HepG2 (cell line): ENCODE data around the gene NFIL3. TPM values are rescaled to one million over a fixed set of nuclear protein-coding genes. Genes with fewer than 3 reads are reported as not detected.

Experiments used
- ATAC-seq: fragments of 200-7000 bp; cut with Tn5 transposase; 3 replicates; pipeline ENCODE4 v1.9.1; 2020; ENCODE audit warnings: mild to moderate bottlenecking, moderate library complexity
- BruUV-seq: library from RNA; stranded (reverse); fragments of 400-500 nt; replicated peaks from 2 replicates; lab custom pipeline; 2021; lab: Mats Ljungman, UMichigan
- CTCF ChIA-PET: fragments of 300-600 bp; formaldehyde crosslinking; extraction: SDS; loops from one replicate; lab custom pipeline; 2021; ENCODE audit warnings: low total read pairs, inconsistent platforms, low intra/inter-chr PET ratio; lab: Yijun Ruan, JAX
- POLR2A ChIA-PET: fragments of 350-600 bp; sonication (Branson Sonifier 250); formaldehyde crosslinking; loops from one replicate; lab custom pipeline; 2020; ENCODE audit warnings: antibody characterized with exemption, inconsistent platforms; lab: Yijun Ruan, JAX
- DNase-seq: peaks from one replicate; pipeline ENCODE4 v3.0.0-alpha.2; 2015; ENCODE audit warnings: low spot score
- FAIRE-seq: peaks from 3 replicates; lab custom pipeline; 2011; peaks lifted over from hg19 to GRCh38; lab: Jason Lieb, UNC
- H2AFZ ChIP-seq: one replicate; pipeline ENCODE4 v1.6.1; 2011; ENCODE audit warnings: low read length, inconsistent platforms
- H3K27ac ChIP-seq: fragments of 300-600 bp; 3 replicates; pipeline ENCODE4 v1.8.0; 2011; ENCODE audit warnings: mixed run types, mild to moderate bottlenecking, mixed read lengths, low read length, inconsistent platforms; ENCODE audit not compliant: insufficient read depth; ENCODE audit errors: extremely low read length
- H3K27me3 ChIP-seq, 2 experiments: fragments of 200-600 bp in 1 of 2; 2 replicates in 1 of 2; 3 replicates in 1 of 2; pipeline versions ENCODE4 v1.6.0 to v1.8.0; 2011; ENCODE audit warnings: low read length in 2 of 2, mild to moderate bottlenecking in 2 of 2, moderate library complexity in 2 of 2, inconsistent platforms in 1 of 2; ENCODE audit not compliant: insufficient read depth in 2 of 2, control insufficient read depth in 1 of 2
- H3K36me3 ChIP-seq, 2 experiments: fragments of 200-600 bp in 1 of 2; replicated peaks in 1 of 2; 2 replicates in 1 of 2; 3 replicates in 1 of 2; pipeline versions ENCODE4 v1.5.1 to v1.8.0; 2011; ENCODE audit warnings: low read length in 2 of 2, inconsistent platforms in 1 of 2; ENCODE audit not compliant: insufficient read depth in 2 of 2, control insufficient read depth in 1 of 2
- H3K4me1 ChIP-seq: 2 replicates; pipeline ENCODE4 v1.5.1; 2012; ENCODE audit warnings: low read length, inconsistent platforms; ENCODE audit not compliant: insufficient read depth
- H3K4me2 ChIP-seq: 2 replicates; pipeline ENCODE4 v1.6.0; 2011; ENCODE audit warnings: low read depth, low read length, inconsistent platforms
- H3K4me3 ChIP-seq, 3 experiments: fragments of 200-600 bp in 1 of 3; sonication (generic), shearing (Covaris generic) in 1 of 3; replicated peaks in 1 of 3; 2 replicates each; pipeline ENCODE4 v1.5.1; 2011 to 2016; ENCODE audit warnings: low read length in 3 of 3, inconsistent platforms in 2 of 3, low read depth in 2 of 3, mild to moderate bottlenecking in 2 of 3, control low read depth in 1 of 3, mixed read lengths in 1 of 3; ENCODE audit not compliant: insufficient read depth in 1 of 3
- H3K79me2 ChIP-seq: one replicate; pipeline ENCODE4 v1.6.1; 2011; ENCODE audit warnings: low read length, inconsistent platforms; ENCODE audit not compliant: insufficient read depth
- H3K9ac ChIP-seq: 2 replicates; pipeline ENCODE4 v1.6.0; 2011; ENCODE audit warnings: mild to moderate bottlenecking, low read depth, low read length, inconsistent platforms; ENCODE audit not compliant: insufficient read depth
- H3K9me3 ChIP-seq: 2 replicates; pipeline ENCODE4 v1.5.1; 2012; ENCODE audit warnings: mild to moderate bottlenecking, low read length
- H4K20me1 ChIP-seq: 2 replicates; pipeline ENCODE4 v1.6.0; 2011; ENCODE audit warnings: inconsistent platforms, mild to moderate bottlenecking, low read length, moderate library complexity; ENCODE audit not compliant: insufficient read depth
- ESRRA ChIP-seq: sonication (generic); formaldehyde crosslinking; IDR thresholded peaks from 2 replicates; pipeline ENCODE4 v1.5.1; 2020; ENCODE audit warnings: mild to moderate bottlenecking, low read depth, missing genetic modification reagents
- FOXC1 ChIP-seq: sonication (generic); formaldehyde crosslinking; IDR thresholded peaks from 2 replicates; pipeline ENCODE4 v1.8.0; 2022; ENCODE audit warnings: mild to moderate bottlenecking, missing genetic modification reagents, borderline replicate concordance
- JARID2 ChIP-seq: sonication (generic); formaldehyde crosslinking; IDR thresholded peaks from 2 replicates; pipeline ENCODE4 v1.8.1; 2023; ENCODE audit warnings: missing genetic modification reagents, inconsistent platforms; ENCODE audit not compliant: insufficient replicate concordance
- SOX5 ChIP-seq: IDR thresholded peaks from 2 replicates; pipeline ENCODE4 v1.6.1; 2016; ENCODE audit warnings: borderline replicate concordance
- SRSF4 ChIP-seq: fragments of 200-400 bp; formaldehyde crosslinking; IDR thresholded peaks from one replicate; pipeline ENCODE4 v1.6.1; 2018; ENCODE audit warnings: mild to moderate bottlenecking, low read depth, low read length, moderate library complexity; ENCODE audit not compliant: poor library complexity, severe bottlenecking
- THYN1 ChIP-seq: sonication (generic); formaldehyde crosslinking; IDR thresholded peaks from 2 replicates; pipeline ENCODE4 v1.8.1; 2023; ENCODE audit warnings: low read depth, mild to moderate bottlenecking, moderate library complexity, missing genetic modification reagents, borderline replicate concordance
- ZNF101 ChIP-seq: sonication (generic); formaldehyde crosslinking; IDR thresholded peaks from 2 replicates; pipeline ENCODE4 v1.4.0; 2020; ENCODE audit warnings: mild to moderate bottlenecking, low read depth, missing genetic modification reagents, borderline replicate concordance
- ZNF136 ChIP-seq: sonication (generic); formaldehyde crosslinking; IDR thresholded peaks from 2 replicates; pipeline ENCODE4 v1.8.1; 2022; ENCODE audit warnings: low read depth, mild to moderate bottlenecking, moderate library complexity, missing genetic modification reagents
- ZNF256 ChIP-seq: sonication (generic); formaldehyde crosslinking; conservative IDR thresholded peaks from 2 replicates; pipeline ENCODE4 v1.4.0; 2020; ENCODE audit warnings: missing genetic modification reagents
- ZNF547 ChIP-seq: sonication (generic); formaldehyde crosslinking; IDR thresholded peaks from 2 replicates; pipeline ENCODE4 v1.5.1; 2020; ENCODE audit warnings: mild to moderate bottlenecking, missing genetic modification reagents
- WGBS: methylation state at CpG from one replicate; pipeline ENCODE4 v1.1.6; 2017; ENCODE audit warnings: low lambda C conversion rate; 5-methylcytosine and 5-hydroxymethylcytosine counted together
- in situ Hi-C: cut with HindIII; loops from 2 replicates; pipeline ENCODE4 v1.10.0; 2017; ENCODE audit warnings: low pct_unique_long_range_greater_than_20kb; ENCODE audit not compliant: extremely low pct_ligation_motif_present
- intact Hi-C: fragments of 100-400 bp; cut with micrococcal nuclease; formaldehyde crosslinking; loops from one replicate; pipeline ENCODE4 v1.10.0; 2022; ENCODE audit not compliant: unreplicated experiment
- polyA plus RNA-seq, 8 experiments: library from polyadenylated mRNA; depleted of rRNA in 3 of 8; stranded (reverse) in 7 of 8; unstranded in 1 of 8; fragments of >200 nt; fragmentation: Illumina TruSeq in 4 of 8; extraction: Trizol in 4 of 8; gene quantifications; 2 replicates each; pipeline versions ENCODE4 v1.2.1 to v1.2.3, GENCODE V29; 2011 to 2016; ENCODE audit warnings: low read depth in 4 of 8, missing spikeins in 1 of 8, mixed read lengths in 1 of 8; ENCODE audit not compliant: insufficient read depth in 1 of 8
- total RNA-seq, 5 experiments: library from RNA; depleted of rRNA; stranded (reverse); fragments of >200 nt; fragmentation: Illumina TruSeq; extraction: Trizol; gene quantifications; 2 replicates each; pipeline ENCODE4 v1.2.3, GENCODE V29; 2016; ENCODE audit warnings: low read depth in 1 of 5
- TF ChIP-seq, protein P1 (sequence below): sonication (generic); formaldehyde crosslinking; IDR thresholded peaks from 2 replicates; pipeline ENCODE4 v1.5.1; 2020; ENCODE audit warnings: missing genetic modification reagents, mild to moderate bottlenecking, borderline replicate concordance
- TF ChIP-seq, protein P2 (sequence below): sonication (generic); formaldehyde crosslinking; IDR thresholded peaks from 2 replicates; pipeline ENCODE4 v1.4.0; 2020; ENCODE audit warnings: missing genetic modification reagents
- TF ChIP-seq, protein P3 (sequence below): sonication (generic); formaldehyde crosslinking; IDR thresholded peaks from 2 replicates; pipeline ENCODE4 v1.4.0; 2020; ENCODE audit warnings: low read depth, mild to moderate bottlenecking, missing genetic modification reagents

NFIL3 gene
- total and polyA plus RNA-seq, 2 of the 13 experiments (the other 11 are each of a cell fraction or from before 2014, with no cell fraction given), result 46.6 to 54.2 TPM

DNA sequence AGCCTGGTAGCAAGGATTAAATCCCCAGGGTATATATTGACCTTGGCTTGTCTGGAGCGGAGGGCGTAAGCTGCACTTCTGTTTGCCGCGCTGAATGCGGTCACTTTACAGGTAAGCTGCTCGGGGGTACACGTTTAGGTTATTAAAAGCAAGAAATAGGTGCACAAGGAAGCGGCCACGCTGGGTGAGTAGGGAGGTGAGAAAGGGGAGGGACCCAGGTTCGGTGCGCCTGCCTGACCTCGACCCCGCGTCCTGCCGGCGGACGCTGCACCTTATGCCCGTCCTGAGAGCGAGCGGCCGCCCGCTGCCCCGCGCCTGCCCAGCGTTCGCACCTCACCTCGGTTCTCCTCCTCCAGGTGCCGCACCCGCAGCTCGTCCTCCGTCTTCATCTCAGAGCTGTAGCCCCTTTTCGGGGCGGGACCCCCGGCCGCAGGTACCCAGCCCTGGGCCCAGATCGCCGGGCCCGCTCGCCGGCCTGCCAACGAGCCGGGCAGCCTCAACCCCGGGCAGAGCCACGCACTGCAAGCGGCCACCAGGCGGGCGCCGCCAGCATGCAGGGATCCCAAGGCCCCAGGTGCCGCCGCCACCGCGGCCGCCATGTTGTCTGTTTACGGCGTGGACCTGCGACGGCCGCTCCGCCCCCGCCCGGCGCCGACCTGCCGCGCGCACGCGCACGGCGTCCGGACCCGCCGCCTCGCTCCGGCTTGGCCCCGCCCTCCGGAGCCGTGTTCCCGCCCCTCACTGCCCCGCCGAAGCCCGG lies 62.2 kb downstream of the NFIL3 start, which contains the start of gene AUH:
TSS of gene AUH (minus strand) at position 628 of the 760 bp plus-strand sequence. CDS start at position 599, 29 bp downstream.
- Histone ChIP-seq H3K9ac (peak within 1 kb of the TSS; percentile 80), H3K4me2 (peak within 1 kb of the TSS; percentile 90), H3K27me3 (no peaks in the 10 kb centered on the region; a peak in 1 of 5 replicates), H2AFZ (peak within 1 kb of the TSS; percentile 89), H3K4me3 (peak within 1 kb of the TSS; percentile 95 to 99 (median 98)), H3K79me2 (peaks cover 52% of the 10 kb centered on the region), H3K36me3 (peaks cover 4 to 12% of the 10 kb centered on the region in 2 experiments), H4K20me1 (peaks cover 16% of the 10 kb centered on the region; the same call in 1 of the 2 replicates), H3K27ac (peak within 1 kb of the TSS; percentile 84), H3K4me1 (peaks cover 45% of the 10 kb centered on the region), H3K9me3 (no peaks in the 10 kb centered on the region)
- POLR2A ChIA-PET, result interaction anchor here (0.6 to 2.3 kb wide), 11 partner anchors 20 to 324 kb away, joined by 3 to 13 read pairs (median 6); partner anchors contain the start of gene NFIL3
- in situ Hi-C loops (loop anchor here (5.0 kb wide), 1 partner anchor 61 kb away; the partner anchor contains the start of gene NFIL3), intact Hi-C loops (loop anchor here (1.0 to 10.0 kb wide), 3 partner anchors 60 to 277 kb away; no protein-coding TSS in a partner anchor)
- peak; percentile 92 for ATAC-seq
- CTCF ChIA-PET, result interaction anchor here (0.9 kb wide), 1 partner anchor 64 kb away, joined by 3 read pairs; no protein-coding TSS in a partner anchor
- WGBS, result 3% methylated on average over 25 of the region's 82 CpGs
- BruUV-seq, result no TSS peak
- DNase-seq, result peak; percentile 60
- FAIRE-seq, result no peak
- TF ChIP-seq ESRRA (CRISPR knock-in tag) (peak; percentile 75; the same call in 1 of the 2 replicates), ZNF136 (CRISPR knock-in tag) (no peak), JARID2 (CRISPR knock-in tag) (no peak), ZNF101 (CRISPR knock-in tag) (no peak), ZNF547 (peak; percentile 79), SRSF4 (no peak), THYN1 (CRISPR knock-in tag) (no peak), FOXC1 (CRISPR knock-in tag) (peak; percentile 54; the same call in 1 of the 2 replicates), ZNF256 (CRISPR knock-in tag) (no peak), SOX5 (CRISPR knock-in tag) (no peak)
- TF ChIP-seq, protein P1, sequence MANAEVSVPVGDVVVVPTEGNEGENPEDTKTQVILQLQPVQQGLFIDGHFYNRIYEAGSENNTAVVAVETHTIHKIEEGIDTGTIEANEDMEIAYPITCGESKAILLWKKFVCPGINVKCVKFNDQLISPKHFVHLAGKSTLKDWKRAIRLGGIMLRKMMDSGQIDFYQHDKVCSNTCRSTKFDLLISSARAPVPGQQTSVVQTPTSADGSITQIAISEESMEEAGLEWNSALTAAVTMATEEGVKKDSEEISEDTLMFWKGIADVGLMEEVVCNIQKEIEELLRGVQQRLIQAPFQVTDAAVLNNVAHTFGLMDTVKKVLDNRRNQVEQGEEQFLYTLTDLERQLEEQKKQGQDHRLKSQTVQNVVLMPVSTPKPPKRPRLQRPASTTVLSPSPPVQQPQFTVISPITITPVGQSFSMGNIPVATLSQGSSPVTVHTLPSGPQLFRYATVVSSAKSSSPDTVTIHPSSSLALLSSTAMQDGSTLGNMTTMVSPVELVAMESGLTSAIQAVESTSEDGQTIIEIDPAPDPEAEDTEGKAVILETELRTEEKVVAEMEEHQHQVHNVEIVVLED (CRISPR knock-in tag), result peak; percentile 63; the same call in 1 of the 2 replicates
- TF ChIP-seq, protein P2, sequence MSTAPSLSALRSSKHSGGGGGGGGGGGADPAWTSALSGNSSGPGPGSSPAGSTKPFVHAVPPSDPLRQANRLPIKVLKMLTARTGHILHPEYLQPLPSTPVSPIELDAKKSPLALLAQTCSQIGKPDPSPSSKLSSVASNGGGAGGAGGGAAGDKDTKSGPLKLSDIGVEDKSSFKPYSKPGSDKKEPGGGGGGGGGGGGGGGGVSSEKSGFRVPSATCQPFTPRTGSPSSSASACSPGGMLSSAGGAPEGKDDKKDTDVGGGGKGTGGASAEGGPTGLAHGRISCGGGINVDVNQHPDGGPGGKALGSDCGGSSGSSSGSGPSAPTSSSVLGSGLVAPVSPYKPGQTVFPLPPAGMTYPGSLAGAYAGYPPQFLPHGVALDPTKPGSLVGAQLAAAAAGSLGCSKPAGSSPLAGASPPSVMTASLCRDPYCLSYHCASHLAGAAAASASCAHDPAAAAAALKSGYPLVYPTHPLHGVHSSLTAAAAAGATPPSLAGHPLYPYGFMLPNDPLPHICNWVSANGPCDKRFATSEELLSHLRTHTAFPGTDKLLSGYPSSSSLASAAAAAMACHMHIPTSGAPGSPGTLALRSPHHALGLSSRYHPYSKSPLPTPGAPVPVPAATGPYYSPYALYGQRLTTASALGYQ (CRISPR knock-in tag), result peak; percentile 7; the same call in 1 of the 2 replicates
- TF ChIP-seq, protein P3, sequence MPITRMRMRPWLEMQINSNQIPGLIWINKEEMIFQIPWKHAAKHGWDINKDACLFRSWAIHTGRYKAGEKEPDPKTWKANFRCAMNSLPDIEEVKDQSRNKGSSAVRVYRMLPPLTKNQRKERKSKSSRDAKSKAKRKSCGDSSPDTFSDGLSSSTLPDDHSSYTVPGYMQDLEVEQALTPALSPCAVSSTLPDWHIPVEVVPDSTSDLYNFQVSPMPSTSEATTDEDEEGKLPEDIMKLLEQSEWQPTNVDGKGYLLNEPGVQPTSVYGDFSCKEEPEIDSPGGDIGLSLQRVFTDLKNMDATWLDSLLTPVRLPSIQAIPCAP (CRISPR knock-in tag), result no peak
